Measurements from ENCODE around the gene TSPAN10.

- TF ChIP-seq CTCF (CRISPR knock-in tag; IDR thresholded peaks at IDR 0.05) (no peak), TBP (CRISPR knock-in tag; IDR thresholded peaks at IDR 0.05) (no peak), ETV6 (CRISPR knock-in tag; conservative IDR thresholded peaks at IDR 0.05) (no peak), POLR2A (IDR thresholded peaks at IDR 0.05; ENCODE audit: insufficient read depth in 1 of 2, low read depth in 2 of 2, low read length in 2 of 2) (no peak), ZZZ3 (CRISPR knock-in tag; IDR thresholded peaks at IDR 0.05; ENCODE audit: borderline replicate concordance) (no peak), SMAD1 (CRISPR knock-in tag; IDR thresholded peaks at IDR 0.05; ENCODE audit: borderline replicate concordance, low read depth) (no peak), KLF16 (CRISPR knock-in tag; IDR thresholded peaks at IDR 0.05) (no peak), ZFX (CRISPR knock-in tag; IDR thresholded peaks at IDR 0.05; ENCODE audit: low read depth) (no peak), ZBTB20 (CRISPR knock-in tag; IDR thresholded peaks at IDR 0.05; ENCODE audit: borderline replicate concordance, low read depth) (no peak), BHLHE40 (IDR thresholded peaks at IDR 0.05; ENCODE audit: low read length) (no peak), ELF1 (CRISPR knock-in tag; IDR thresholded peaks at IDR 0.05) (no peak), ZBTB40 (IDR thresholded peaks at IDR 0.05) (no peak), ZBTB40 (CRISPR knock-in tag; IDR thresholded peaks at IDR 0.05) (no peak), KDM5A (IDR thresholded peaks at IDR 0.05; ENCODE audit: borderline replicate concordance, low read length) (no peak; the same call in 1 of the 2 replicates), ZNF652 (CRISPR knock-in tag; IDR thresholded peaks at IDR 0.05; ENCODE audit: borderline replicate concordance, low read depth) (no peak)
Observed at GRCh38 chr17:81683208-81683583, 46.2 kb downstream of the TSPAN10 start.

Data from HepG2 (cell line).